Ascending aorta (tissue), 2 donors: ENCODE results near the gene PTPRN2. TPM values are rescaled to one million over a fixed set of nuclear protein-coding genes. Genes with fewer than 3 reads are reported as not detected.
A peak's percentile ranks its signal among the peaks of the same experiment; 100 is the strongest.

ENCODE experiments used
- DNase-seq, 2 donors: peaks; one replicate each; pipeline ENCODE4 v3.0.0-alpha.2; 2019; ENCODE audit warnings: low spot score in 2 of 2
- H3K27ac ChIP-seq, 2 donors: fragments of 200-600 bp; sonication (generic); one replicate each; pipeline ENCODE4 v1.5.1; 2016 to 2017; ENCODE audit warnings: mild to moderate bottlenecking in 1 of 2
- H3K27me3 ChIP-seq: fragments of 200-600 bp; sonication (generic); one replicate; pipeline ENCODE4 v1.5.1; 2017
- H3K36me3 ChIP-seq, 2 donors: fragments of 200-600 bp; sonication (generic); one replicate each; pipeline ENCODE4 v1.5.1; 2016
- H3K4me1 ChIP-seq, 2 donors: fragments of 200-600 bp; sonication (generic); one replicate each; pipeline ENCODE4 v1.5.1; 2016 to 2017; ENCODE audit warnings: mild to moderate bottlenecking in 1 of 2
- H3K4me3 ChIP-seq, 2 donors: fragments of 200-600 bp; sonication (generic); one replicate each; pipeline ENCODE4 v1.5.1; 2016 to 2017; ENCODE audit warnings: mild to moderate bottlenecking in 1 of 2
- H3K9me3 ChIP-seq, 2 donors: fragments of 200-600 bp; sonication (generic); one replicate each; pipeline ENCODE4 v1.5.1; 2016
- CTCF ChIP-seq, 3 experiments: fragments of 200-600 bp in 2 of 3; fragments of 450-650 bp in 1 of 3; sonication (generic) in 2 of 3; IDR thresholded peaks; one replicate each; pipeline ENCODE4 v1.5.1; 2016 to 2019; ENCODE audit warnings: antibody characterized with exemption in 3 of 3, mild to moderate bottlenecking in 1 of 3, moderate library complexity in 1 of 3
- intact Hi-C: fragments of 100-400 bp; cut with DNase I; formaldehyde crosslinking; loops from one replicate; pipeline ENCODE4 v1.15.1; 2023
- total RNA-seq: library from RNA; depleted of rRNA; stranded (reverse); fragments of >200 nt; gene quantifications from one replicate; pipeline ENCODE4 v1.1.0, GENCODE V29; 2016

PTPRN2 gene
- total RNA-seq, 1 donor from 2014 or later: 7.3 TPM

GRCh38 chr7:158126661-158127060 lies 461.0 kb downstream of the PTPRN2 start:
- Histone ChIP-seq H3K36me3 (no peaks in the 10 kb centered on the region), H3K27ac (no peak overlapping the region), H3K27me3 (no peaks in the 10 kb centered on the region), H3K9me3 (no peaks in the 10 kb centered on the region), H3K4me1 (no peaks in the 10 kb centered on the region), H3K4me3 (no peak overlapping the region)
- intact Hi-C loops: no loop called here
- no peak for DNase-seq
- TF ChIP-seq CTCF (IDR thresholded peaks at IDR 0.05): no peak

GRCh38 chr7:158125721-158126120 lies 461.9 kb downstream of the PTPRN2 start:
- Histone ChIP-seq H3K27me3 (no peaks in the 10 kb centered on the region), H3K4me1 (no peaks in the 10 kb centered on the region), H3K36me3 (no peaks in the 10 kb centered on the region), H3K27ac (no peak overlapping the region), H3K9me3 (no peaks in the 10 kb centered on the region), H3K4me3 (no peak overlapping the region)
- TF ChIP-seq CTCF (IDR thresholded peaks at IDR 0.05): no peak
- no peak for DNase-seq
- intact Hi-C loops: no loop called here

GRCh38 chr7:158125091-158125490 lies 462.5 kb downstream of the PTPRN2 start:
- H3K9me3 ChIP-seq: peaks cover 0 to under 1% of the 10 kb centered on the region in 2 donors
- intact Hi-C loops: no loop called here
- H3K27me3 ChIP-seq: no peaks in the 10 kb centered on the region
- H3K4me1 ChIP-seq: no peaks in the 10 kb centered on the region
- H3K27ac ChIP-seq: no peak overlapping the region
- TF ChIP-seq CTCF (IDR thresholded peaks at IDR 0.05): no peak
- no peaks in the 10 kb centered on the region for H3K36me3 ChIP-seq
- no peak for DNase-seq
- no peak overlapping the region for H3K4me3 ChIP-seq

GRCh38 chr7:158124671-158125079 lies 462.9 kb downstream of the PTPRN2 start:
- no peak for TF ChIP-seq CTCF (IDR thresholded peaks at IDR 0.05)
- Histone ChIP-seq H3K27me3 (no peaks in the 10 kb centered on the region), H3K4me1 (no peaks in the 10 kb centered on the region), H3K36me3 (no peaks in the 10 kb centered on the region), H3K9me3 (peaks cover 0 to 4% of the 10 kb centered on the region in 2 donors), H3K4me3 (no peak overlapping the region), H3K27ac (no peak overlapping the region)
- peak in 1 of 2 donors; percentile 56 for DNase-seq
- intact Hi-C loops: no loop called here

GRCh38 chr7:158123753-158124152 lies 463.9 kb downstream of the PTPRN2 start:
- no peak overlapping the region for H3K4me3 ChIP-seq
- no peaks in the 10 kb centered on the region for H3K4me1 ChIP-seq
- no peak overlapping the region for H3K27ac ChIP-seq
- peaks cover 0 to 7% of the 10 kb centered on the region in 2 donors for H3K9me3 ChIP-seq
- no peak for DNase-seq
- intact Hi-C loops: no loop called here
- no peaks in the 10 kb centered on the region for H3K36me3 ChIP-seq
- TF ChIP-seq CTCF (IDR thresholded peaks at IDR 0.05): no peak
- no peaks in the 10 kb centered on the region for H3K27me3 ChIP-seq

GRCh38 chr7:158123214-158123613 lies 464.4 kb downstream of the PTPRN2 start:
- TF ChIP-seq CTCF (IDR thresholded peaks at IDR 0.05): no peak
- H3K27me3 ChIP-seq: no peaks in the 10 kb centered on the region
- H3K27ac ChIP-seq: no peak overlapping the region
- intact Hi-C loops: no loop called here
- DNase-seq: no peak
- no peak overlapping the region for H3K4me3 ChIP-seq
- no peaks in the 10 kb centered on the region for H3K4me1 ChIP-seq
- H3K9me3 ChIP-seq: peaks cover 0 to 7% of the 10 kb centered on the region in 2 donors
- no peaks in the 10 kb centered on the region for H3K36me3 ChIP-seq
